OCI-M2 (cell line): Measurements from ENCODE around the gene USO1.
"Not testable (repeated sequence)": the region's sequence is repeated elsewhere in the genome, so short reads cannot be mapped to it uniquely, and the experiment has no call there.

ENCODE experiments used
- DNase-seq: peaks from one replicate; lab custom pipeline; 2025; ENCODE audit not compliant: unreplicated experiment; lab: John Stamatoyannopoulos, UW

The USO1 gene

DNA sequence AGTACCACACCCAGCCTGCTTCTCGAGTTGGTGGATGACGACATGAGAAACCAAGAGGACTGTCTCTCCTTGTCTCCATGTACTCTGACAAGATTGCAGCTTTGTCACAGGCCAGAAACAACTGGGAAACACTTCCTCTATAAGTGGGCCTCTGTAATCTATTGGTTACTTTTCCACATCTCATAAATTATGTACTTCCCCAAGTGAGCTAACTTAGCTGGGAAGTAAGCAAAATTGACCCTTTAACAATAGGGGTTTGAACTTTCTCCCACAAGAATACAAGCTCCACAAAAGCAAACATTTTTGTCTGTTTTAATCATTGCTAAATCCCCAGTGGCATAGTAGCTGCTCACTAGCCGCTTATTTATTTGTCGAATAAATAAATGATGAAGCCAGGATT, 14.1 kb upstream of the USO1 start:
- DNase-seq, result no peak

DNA sequence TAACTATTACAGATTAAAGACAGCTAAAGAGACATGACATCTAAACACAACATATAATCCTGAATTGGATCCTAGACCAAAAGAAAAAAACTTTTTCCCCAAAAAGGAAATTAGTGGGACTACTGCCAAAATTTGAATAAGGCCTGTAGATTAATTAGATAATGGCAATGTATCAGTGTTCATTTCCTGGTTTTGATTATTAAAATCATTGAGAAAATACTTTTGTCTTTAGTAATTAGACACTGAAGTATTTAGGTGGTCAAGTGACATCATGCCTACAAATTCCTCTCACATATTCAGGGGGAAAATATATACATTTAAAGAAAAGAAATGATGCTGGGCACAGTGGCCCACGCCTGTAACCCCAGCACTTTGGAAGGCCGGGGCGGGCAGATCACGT, 10.4 kb upstream of the USO1 start:
- DNase-seq, result no peak

DNA sequence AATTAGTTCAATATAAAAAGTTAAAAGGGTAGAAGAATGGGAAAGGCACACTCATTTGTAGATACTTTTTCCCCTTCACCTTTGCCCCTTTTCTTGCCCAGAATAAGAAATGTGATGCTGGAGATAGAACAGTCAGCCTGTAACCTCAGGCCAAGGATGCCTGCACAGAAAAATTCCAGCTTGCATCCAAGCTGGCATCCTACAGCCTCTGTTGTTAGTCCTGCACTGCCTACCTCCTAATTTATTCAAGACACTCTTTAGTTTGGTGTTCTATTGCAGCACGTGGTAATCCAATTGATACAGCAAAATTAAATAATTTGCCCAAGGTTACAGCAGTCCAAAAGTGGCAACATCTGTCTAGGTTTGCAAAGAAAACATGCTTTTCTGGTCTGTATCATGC, 9.7 kb upstream of the USO1 start:
- no peak for DNase-seq

DNA sequence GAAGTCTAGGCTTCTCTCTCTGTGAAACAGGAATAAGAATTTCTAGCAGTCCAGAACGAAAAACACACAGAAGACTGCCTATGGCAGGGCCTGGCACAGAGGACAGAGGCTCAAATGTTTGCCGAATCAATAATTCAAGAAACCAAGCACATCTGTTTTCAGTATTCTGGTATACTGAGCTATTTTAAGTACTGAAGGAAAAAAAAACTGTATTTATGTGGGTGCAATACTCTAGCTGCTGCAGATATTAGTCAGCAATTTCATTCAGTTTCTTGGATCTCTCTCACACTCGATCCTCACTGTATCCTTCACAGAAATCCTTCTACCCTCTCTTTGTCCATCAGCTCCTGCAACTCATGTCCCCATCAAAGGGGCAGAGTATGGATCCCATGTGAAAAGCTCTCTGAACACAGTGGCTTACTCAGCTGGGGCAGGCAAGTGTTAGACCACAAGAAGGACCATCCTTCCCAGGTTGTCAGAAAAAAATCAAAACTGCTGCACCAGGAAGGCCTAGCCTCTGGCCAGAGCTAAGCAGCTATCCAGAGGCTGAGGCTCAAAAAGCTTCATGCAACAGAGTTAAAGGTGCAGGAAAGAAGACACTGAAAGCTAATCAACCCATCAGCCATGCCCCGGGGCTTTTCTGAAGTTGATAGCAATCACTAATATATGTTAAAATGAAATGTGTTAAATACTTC, 9.1 kb upstream of the USO1 start:
- no peak for DNase-seq

DNA sequence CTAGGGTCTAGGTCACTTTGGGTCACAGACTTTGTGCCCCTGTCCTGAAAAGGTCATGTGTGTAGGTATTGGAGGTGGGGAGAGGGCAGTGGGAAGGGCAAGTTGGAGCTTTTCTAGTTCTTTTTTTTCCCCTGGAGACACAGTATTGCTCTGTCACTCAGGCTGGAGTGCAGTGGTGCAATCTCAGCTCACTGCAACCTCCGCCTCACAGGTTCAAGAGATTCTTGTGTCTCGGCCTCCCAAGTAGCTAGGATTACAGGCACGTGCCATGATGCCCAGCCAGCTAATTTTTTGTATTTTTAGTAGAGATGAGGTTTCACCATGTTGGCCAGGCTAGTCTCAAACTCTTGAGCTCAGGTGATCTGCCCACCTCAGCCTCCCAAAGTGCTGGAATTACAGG, 8.3 kb upstream of the USO1 start:
- not testable (repeated sequence) for DNase-seq

DNA sequence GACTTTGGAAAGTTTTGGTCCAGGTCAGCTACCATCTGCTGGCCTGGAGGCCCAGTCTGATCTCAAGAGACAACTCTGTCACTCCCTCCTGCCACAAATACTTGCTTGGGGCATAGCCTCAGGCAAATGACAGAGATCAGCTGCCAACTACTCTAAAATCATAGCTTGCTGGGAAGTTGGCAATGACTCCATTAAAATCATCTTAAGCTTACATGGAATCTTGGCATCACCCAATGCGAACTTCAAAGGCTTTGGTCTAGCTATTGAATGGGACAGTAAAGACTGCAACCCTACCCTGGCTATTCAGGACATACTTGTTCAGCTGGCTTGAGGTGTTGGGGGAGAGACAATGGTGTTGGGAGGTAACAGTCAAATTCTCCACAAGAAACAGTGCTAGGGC, 7.0 kb upstream of the USO1 start:
- no peak for DNase-seq

DNA sequence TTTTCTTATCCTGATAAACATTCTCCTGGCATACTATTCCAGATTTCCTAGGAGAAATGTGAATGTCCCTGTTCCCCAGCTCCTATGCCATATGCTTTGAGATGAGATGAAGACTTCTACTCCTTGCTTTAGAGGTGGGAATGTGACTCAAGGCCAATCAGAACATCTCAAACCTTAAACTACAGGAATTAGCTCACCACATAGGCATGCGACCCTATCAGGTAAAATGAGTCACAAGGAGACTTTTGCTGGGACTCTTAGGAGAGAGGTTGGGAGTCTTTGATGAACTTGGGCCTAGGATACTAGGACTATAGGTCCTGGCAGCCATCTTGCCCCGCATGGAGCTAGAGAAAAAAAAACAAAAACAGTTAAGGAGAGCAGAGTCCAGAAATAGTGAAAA, 5.8 kb upstream of the USO1 start:
- no peak for DNase-seq

DNA sequence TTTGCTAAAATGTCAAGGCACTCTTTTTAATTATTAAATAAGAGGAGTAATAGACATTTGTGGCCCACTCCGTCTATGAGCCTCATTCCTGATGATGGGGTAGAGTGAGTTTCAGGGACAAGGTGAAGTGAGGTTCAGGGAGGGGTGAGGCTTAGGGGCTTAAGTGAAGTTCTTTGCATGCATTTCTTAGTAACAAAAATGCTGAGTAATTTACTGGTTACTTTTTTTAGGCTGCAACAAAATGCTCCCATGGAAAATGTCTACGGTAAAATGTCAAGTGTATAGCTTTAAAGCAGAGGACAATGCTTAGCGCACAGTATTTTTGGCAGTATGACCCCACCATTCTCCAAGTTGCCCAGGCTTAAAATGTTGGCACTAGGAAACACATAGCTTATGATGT, 2.0 kb upstream of the USO1 start:
- no peak for DNase-seq

DNA sequence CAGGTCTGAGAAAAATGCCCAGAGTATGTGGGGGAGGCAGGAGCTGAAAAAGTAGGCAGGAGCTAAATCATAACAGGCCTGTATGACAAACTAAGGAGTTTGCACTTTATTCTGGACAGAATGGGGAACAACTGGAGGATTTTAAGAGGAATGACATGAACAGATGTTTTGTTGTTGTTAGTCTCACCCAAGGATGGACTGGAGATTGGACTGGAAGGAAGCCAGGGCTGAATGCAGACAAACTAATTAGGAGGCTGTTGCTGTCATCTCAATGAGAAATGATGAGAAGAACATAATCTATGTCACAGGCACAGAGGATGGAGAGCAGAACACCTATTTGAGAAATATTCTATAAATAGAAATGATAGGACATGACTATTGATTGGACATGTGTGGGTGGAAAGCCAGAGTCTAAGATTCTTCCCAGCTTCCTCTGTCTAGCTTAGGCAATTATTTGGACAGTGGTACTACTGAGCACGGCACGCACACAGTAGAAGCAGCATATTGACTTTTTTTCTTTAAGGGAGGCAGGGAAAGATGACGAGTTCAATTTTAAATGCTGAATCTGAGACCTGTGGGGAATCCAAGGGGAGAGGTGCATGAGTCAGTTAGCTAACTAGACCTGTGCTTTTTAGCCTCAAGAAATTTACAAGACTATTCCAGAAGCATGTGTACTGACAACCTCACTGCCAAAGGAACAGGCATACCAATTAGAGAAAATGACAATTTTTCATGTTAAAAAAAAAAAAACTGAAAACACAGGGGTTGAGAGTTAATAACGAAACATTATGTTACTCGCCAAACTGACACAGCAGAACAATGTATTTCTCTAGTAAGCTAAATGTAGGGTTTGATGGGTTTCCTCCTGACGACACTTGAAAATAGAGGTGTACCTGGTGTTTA, 963 bp upstream of the USO1 start:
- DNase-seq, result no peak

DNA sequence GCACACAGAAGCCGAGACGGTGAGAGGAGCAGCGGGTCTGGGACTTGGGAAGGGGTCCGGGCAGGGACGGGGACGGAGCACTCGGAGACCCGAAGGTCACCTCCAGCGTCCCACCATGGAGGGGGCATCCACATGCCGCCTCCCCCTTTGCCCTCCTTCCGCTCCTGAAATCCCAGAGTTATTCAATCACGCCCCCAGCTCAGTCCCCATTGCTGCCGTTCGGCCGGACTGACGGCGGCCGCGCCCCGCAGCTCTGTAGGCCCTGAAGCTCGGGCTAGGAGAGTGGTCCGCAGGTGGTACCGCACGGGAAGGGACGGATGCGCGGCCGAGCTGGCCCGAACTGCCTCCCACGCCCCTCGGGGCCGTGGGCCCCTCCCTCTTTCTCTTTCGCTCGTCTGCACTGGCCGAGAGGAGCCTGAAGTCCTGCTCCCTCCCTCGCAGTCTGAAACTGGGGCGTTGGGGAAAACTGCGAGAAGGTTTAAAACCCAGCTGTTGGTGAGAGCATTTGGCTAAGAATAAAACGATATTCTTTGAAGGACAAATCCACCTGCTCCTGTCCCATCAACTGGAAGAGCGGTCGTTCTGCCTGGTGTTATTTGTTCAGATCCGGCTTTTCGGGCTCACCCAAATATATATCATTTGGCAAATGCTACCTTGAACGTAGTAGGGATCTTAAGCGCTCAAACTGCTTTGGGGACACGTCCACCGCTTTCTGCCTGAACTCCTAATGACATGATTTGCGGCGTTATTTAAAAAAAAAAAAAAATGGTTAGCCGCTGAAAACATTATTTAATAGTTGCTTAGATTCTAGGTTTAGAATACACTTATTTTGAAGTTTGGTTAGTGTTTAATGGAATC, 719 bp downstream of the USO1 start:
- no peak for DNase-seq

DNA sequence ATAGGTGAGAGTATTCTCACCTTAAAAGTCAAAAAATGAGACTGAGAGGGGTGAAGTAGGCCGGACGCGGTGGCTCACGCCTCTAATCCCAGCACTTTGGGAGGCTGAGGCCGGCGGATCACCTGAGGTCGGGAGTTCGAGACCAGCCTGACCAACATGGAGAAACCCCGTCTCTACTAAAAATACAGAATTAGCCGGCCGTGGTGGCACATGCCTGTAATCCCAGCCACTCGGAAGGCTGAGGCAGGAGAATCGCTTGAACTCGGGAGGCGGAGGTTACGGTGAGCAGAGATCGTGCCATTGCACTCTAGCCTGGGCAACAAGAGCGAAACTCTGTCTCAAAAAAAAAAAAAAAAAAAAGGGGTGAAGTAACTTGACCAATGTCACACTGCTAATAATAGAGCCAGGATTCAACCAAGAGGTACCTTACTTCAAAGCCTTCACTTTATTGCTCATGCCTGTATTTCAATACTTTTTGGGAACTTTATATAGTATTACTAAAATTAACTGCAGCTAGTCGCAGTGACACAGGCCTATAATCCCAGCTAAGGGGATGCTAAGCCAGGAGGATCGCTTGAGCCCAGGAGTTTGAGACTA, 1.7 kb downstream of the USO1 start:
- not testable (repeated sequence) for DNase-seq

DNA sequence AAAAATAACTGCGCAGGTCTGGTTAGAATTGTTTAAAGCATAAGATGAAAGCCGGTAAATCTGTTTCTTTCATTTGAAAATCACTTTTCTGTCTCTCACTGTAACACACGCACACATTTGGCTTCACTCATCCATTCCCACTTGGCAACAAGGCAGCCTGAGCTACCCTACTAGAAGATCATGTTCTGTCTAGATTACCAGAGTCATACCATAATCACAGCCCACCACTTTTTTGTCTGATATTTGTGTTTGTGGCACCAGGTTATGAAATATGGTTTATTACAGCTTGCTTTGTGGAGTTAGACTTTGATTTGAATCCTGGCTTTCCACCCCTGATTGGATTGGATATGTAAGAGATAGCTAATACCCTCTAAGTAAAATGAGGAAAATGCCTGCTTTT, 2.2 kb downstream of the USO1 start:
- no peak for DNase-seq

DNA sequence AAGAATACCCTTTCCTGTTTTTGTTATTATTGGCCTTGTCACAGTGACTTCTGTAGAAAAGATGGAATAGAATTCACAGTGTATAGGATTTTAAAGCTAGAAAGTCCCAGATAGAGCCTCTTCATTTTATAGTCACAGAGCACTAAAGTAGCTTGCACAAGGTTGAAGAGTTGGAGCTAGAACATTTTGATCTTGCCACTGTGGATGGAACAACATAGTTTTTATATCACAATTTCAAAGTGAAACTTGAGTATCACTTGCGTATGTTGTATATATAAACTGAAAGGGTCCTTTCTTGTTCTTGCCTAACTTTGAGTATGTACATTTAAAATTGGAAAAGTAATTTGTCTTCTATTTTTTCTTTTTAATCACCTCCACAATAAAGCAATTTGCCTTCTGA, 2.7 kb downstream of the USO1 start:
- no peak for DNase-seq

DNA sequence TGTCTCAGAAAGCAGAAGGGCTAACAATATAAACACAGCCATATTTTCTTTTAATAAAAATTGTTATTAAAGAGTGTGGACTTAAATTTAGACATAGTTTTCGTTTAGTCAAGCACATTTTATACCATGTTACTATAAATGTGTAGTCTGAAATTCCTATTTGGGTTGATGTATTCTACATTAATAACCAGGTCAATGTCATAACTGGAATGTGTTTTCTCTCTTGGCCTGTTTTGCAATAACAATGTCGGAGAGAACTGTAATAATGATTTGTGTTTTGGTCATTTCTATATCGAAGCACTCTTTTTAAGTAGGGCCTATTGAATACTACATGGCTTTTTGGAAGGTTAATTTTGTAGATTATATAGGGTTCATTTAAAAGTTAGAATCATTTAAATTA, 5.5 kb downstream of the USO1 start:
- DNase-seq, result no peak

DNA sequence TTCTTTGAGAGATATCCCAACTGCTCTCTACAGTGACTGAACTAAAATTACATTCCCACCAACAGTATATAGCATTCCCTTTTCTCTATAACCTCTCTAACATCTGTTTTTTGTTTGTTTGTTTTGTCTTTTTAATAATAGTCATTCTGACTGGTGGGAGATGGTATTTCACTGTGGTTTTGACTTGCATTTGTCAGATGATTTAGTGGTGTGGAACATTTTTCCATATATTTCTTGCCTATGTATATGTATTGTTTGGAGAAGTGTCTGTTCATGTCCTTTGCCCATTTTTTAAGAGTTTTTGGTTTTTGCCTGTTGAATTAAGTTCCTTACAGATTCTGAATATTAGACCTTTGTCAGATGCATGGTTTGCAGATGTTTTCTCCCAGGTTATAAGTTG, 9.0 kb downstream of the USO1 start:
- no peak for DNase-seq

DNA sequence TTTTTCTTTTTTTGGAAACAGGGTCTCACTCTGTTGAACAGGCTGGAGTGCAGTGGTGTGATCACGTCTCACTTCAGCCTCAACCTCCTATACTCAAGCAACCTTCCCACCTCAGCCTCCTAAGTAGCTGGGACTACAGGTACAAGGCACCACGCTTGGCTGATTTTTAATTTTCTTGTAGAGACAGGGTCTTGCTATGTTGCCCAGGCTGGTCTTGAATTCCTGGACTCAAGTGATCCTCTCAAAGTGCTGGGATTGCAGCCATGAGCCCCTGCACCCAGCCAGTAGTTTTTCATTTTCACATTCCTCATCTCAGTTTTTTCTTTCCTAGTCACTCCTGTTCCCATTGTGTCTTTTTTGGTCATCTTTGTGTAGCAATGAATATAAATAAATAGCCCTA, 11.1 kb downstream of the USO1 start:
- no peak for DNase-seq

DNA sequence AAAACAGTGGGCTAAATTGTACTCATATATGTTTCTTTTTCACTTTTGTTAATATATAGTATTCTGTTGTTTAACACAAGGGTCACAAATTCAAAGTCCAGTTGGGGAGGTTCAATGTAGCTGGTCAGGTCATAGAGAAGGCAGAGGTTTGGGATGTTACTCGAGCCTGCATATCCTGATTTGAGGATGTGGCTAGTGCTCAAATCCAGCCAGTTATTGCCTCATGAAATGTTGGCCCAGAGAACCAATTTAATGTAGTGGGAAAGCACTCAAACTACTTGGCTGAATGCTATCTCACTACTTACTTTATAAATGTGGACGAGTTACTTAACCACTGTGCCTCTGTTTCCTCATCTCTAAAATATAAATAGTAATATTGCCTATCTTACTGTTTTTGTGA, 12.5 kb downstream of the USO1 start:
- DNase-seq, result no peak

DNA sequence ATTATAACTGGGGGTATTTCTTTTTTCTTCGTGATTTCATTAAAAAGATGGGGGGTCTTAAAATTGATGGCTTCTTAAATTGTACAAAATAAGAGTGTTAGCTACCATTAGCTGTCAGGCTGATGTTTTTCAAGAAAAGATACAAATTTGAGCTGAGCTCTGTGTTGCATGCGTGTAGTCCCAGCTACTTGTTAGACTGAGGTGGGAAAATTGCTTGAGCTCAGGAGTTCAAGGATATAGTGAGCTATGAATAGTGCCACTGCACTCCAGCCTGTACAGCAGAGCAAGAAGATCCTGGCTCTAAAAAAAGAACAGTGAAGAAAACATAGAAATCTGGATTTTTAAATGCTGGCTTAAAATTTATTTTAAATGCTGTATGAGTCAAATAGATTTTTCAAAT, 13.0 kb downstream of the USO1 start:
- no peak for DNase-seq

DNA sequence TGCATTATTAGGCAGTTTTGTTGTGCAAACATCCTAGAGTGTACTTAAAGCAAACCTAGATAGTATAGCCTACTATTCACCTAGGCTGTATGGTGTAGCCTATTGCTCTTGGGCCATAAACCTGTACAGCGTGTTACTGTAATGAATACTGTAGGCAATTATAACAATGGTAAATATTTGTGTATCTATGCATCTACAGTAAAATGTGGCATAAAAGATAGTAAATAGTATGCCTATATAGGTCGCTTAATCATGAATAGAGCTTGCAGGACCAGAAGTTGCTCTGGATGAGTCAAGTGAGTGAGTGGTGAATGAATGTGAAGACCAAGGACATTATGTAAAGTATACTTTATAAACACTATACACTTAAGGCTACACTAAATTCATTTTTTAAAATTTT, 16.6 kb downstream of the USO1 start:
- no peak for DNase-seq

DNA sequence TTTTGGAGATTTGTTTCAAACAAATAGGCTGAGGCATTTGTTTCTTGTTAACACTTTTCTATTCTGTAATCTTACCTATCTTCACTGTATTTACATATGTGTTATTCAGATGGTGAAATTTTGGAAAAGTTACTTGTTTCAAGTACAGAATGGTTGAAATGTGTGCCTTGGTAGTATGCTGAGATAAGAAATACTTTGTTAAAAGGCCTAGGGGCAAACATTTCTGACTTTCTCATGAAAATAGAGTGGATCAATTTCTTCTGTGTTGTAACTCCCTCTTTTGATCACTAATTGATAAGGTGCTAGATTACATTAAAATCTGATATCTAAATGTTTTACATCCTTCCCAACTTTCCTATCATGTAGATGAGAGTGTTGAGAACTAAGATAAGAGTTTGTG, 18.1 kb downstream of the USO1 start:
- no peak for DNase-seq

DNA sequence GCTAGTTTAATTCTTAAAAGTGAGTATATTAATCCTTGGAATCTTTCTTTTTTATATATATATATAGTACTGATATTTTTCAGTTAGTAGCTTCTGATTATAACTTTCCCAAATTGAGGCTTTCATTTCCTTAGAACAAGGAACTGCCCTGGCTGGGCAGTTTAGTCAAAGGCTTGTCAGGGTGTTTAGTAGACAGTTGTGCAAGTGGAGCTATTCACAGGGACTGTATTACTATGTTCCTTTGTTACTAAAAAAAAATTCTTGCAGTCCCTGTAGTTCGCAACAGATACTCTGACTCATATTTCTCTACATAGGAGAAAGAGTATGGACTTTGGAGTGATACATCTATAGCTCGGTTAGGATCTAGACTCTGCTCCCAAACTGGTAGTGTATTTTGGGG, 20.8 kb downstream of the USO1 start:
- no peak for DNase-seq
